ENCODE measurements around the gene MED13L. TPM values are rescaled to one million over a fixed set of nuclear protein-coding genes. Genes with fewer than 3 reads are reported as not detected.

The MED13L gene
- polyA plus RNA-seq, 3 donors, result 14.2 to 33.6 (median 28.7) TPM

DNA sequence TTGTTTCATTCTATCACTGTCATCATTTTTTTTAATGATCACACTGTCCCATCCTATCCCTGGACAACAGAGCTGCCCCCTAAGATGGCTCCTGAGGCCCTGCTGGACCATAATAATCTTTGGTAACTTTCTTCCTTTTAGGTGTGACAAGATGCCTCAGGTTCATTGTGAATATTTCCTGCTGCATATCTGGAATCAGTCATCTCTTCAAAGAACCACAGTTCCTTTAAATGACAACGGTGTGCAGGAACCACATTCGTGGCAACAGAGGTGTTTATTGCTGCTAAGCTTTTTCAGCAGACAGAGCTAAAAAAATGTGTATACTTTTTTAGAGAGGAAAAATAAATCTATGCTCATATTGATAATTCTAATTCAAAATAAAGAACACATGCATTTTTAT is 312.9 kb downstream of the MED13L start:
- WGBS, 3 donors, result 74 to 90% (median 78%) methylated on average over 2 of the region's 2 CpGs
- H3K27ac ChIP-seq (ENCODE audit: low read depth, low read length), result no peak overlapping the region

DNA sequence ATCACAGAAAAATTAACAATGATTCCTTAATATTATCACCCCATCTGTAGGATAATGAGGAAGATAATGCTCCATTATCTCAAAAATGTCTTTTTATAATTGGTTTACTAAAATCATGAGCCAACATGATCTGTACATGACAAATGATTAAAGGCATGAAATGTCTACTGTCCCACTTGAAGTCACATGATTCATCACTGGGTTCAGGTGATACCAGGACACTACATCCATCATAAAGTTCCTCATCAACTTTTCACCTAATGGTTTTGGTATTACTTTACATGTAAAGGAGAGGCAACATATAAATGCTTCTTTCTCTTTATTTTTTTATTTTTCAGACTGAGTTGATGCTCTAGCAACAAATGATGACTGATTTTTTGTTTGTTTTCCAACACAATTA is 313.3 kb downstream of the MED13L start:
- H3K27ac ChIP-seq (ENCODE audit: low read depth, low read length), result no peak overlapping the region

DNA sequence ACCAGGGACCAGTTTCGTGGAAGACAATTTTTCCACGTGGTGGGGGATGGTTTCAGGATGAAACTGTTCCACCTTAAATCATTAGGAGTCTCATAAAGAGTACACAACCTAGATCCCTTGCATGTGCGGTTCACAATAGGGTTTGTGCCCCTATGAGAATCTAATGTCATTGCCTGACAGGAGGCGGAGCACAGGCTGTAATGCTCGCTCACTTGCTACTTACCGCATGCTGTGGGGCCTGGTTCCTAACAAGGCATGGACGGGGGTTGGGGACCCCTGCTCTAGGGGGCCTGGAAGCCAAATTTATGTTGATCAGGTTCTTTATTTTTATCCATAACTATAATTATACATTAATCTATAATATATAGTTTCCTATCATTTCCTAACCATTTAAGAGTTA is 315.3 kb downstream of the MED13L start:
- no peak overlapping the region for H3K27ac ChIP-seq (ENCODE audit: low read depth, low read length)
- WGBS, 3 donors, result 91 to 93% (median 93%) methylated on average over 7 of the region's 7 CpGs

DNA sequence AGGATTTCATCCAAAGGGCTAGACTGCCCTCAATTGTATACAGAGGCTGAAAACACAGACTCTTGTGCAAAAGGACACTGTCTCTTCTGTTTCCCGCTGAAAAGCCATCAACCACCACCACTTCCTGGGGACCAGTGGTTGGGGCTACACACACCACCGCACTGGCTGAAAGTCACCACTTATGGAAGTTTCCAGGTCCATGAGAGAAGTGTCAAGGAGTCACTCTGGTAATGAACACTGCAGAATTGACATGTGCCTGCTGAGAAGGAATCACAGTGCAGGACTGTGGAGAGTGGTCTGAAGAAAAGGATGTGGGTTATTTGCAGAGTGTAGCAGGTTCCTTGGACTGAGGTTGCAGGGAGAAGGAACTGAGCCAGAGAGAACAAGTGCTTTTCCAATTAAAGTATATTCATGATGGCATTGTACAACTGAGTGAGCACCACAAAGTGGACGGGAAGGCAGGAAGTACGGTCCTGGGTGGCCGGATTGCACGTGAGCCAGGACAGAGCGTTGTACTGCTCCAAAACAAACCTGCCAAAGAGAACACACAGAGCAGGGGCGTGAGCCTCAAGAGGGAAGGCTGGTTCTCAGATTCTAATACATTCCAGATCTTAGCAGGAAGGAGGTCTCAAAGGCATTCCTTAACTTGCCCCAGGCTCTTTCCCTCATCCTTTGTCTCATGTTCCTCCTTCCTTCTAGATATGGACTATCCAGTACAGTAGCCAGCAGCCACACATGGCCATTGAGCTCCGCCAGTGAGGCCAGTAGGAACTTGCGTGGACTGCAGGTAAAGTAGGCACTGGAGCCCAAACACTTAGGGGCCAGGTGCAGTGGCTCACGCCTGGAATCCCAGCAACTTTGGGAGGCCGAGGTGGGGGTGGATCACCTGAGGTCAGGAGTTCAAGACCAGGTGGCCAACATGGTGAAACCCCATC is 316.4 kb downstream of the MED13L start:
- no peak overlapping the region for H3K27ac ChIP-seq (ENCODE audit: low read depth, low read length)
- WGBS, 3 donors, result 88 to 95% (median 88%) methylated on average over 12 of the region's 12 CpGs

DNA sequence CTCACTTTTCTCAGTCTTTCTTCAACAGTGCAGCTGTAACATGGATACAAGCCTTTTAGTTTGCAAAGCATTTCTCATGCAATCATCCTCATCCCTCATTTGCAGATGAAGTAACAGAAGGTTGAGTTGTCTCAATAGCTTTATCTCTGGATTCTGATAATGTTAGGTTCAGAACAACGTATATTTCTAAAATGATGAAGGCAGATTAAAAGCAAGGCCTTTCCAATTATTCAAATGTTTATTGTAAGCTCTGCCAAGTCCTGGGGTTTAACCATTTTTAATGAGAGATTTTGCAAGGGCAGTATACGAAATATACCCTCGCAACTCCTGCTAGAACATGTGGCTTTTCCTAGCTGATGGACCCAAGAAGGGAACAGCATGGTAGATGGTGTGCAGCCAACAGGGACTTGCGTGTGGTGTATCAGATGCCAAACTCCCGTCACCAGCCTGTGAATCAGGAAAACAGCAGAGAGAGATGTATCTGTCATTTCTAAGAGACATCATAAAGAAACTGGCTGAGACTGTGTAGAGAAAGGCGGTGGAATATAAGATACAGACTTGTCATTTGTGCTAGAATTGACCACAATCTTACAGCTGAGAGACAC is 319.7 kb downstream of the MED13L start:
- no peak overlapping the region for H3K27ac ChIP-seq (ENCODE audit: low read depth, low read length)
- 88 to 92% (median 88%) methylated on average over 6 of the region's 6 CpGs for WGBS, 3 donors

DNA sequence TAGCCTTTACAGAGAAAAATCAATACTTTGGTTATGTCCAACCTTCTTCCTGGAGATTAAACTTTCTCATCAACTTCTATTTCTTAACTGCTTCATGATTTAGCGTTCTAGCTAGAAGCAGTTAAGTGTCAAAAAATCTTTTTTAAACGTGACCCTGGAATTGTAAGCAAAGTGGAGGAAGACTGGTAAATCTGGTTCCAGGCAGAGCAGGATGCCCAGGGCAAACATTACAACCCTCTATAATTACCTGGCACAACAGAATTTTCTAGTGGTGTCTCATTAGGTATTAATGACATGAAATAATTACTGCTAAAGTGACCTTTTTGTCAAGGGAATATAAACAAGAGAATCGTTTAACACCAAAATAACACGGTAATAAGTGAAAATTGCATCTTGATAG is 320.8 kb downstream of the MED13L start:
- no peak overlapping the region for H3K27ac ChIP-seq (ENCODE audit: low read depth, low read length)
- 51 to 88% (median 87%) methylated on average over 4 of the region's 4 CpGs for WGBS, 3 donors

DNA sequence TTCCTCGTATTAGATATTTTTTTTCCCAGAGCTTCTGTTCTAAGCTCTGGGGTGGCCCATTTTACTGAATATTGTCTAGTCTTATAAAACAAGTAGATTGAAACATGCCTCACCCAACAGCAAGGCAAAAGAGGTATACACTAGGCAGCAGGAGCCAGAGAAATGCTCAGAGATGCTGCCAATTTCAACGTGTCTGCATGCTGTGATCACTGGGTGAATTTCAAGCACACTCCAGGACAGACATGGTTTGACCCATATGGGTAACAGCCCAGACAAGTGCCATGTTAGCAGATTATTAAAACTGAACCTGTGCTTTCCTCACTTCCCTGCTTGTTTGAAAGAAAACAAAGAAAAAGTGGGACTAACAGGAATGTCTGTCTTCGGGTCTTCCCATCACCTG is 321.3 kb downstream of the MED13L start:
- WGBS, 3 donors, result 55 to 70% (median 68%) methylated on average over 3 of the region's 3 CpGs
- H3K27ac ChIP-seq (ENCODE audit: low read depth, low read length), result no peak overlapping the region

DNA sequence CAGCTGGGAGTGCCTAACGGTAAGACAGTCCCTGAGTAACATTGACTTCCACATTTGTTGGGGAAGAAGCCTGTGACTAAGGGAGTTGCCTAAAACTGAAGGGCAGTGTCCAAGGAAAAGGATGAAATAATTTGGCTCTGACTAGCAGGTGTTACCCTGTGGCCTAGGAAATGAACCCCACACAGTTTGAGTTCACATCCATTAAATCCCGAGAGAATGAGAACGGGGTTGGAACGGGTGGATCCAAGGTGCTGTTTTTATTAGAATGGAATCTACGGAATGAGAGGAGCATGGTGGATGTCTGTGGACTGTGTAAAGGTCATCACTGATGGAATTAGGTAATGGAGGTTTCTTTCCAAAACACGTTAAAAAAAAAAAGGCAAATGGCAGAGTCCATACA is 324.0 kb downstream of the MED13L start:
- 61 to 78% (median 62%) methylated on average over 6 of the region's 6 CpGs for WGBS, 3 donors
- H3K27ac ChIP-seq (ENCODE audit: low read depth, low read length), result no peak overlapping the region

DNA sequence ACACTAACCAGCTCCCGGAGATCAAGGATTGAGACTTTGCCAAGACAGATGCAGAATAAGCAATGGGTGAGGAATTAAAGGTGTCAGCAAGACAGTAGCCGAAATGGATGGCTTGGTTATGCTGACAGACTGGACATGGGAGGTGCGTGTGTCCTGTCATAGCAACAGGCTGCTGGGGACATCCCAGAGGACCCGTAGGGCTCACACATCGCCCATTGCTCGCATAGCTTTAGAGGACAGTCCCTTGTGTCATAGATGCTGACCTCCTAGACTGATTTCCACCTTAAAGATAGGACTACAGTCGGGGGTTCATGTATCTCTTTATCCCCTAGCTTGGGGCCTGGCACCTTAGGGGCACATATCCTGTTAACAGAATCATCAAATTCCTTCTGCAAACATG is 324.5 kb downstream of the MED13L start:
- H3K27ac ChIP-seq (ENCODE audit: low read depth, low read length), result no peak overlapping the region
- WGBS, 3 donors, result 89 to 94% (median 90%) methylated on average over 7 of the region's 7 CpGs

DNA sequence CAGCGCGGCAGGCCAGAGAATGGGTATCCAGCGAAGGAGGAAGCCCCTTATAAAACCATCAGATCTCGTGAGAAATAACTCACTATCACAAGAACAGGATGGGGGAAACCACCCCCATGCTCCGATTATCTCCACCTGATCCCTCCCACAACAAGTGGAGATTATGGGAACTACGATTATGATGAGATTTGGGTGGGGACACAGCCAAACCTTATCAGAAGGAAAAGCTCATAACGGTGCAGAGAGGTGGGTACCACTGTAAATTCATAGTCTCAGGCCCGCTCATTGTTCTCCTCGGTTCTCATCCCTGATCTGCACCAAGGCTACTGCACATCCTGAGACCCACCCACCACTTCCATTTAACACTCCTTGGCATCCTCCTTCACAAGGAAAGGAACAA is 326.5 kb downstream of the MED13L start:
- WGBS, 3 donors, result 91 to 94% (median 93%) methylated on average over 9 of the region's 9 CpGs
- no peak overlapping the region for H3K27ac ChIP-seq (ENCODE audit: low read depth, low read length)

DNA sequence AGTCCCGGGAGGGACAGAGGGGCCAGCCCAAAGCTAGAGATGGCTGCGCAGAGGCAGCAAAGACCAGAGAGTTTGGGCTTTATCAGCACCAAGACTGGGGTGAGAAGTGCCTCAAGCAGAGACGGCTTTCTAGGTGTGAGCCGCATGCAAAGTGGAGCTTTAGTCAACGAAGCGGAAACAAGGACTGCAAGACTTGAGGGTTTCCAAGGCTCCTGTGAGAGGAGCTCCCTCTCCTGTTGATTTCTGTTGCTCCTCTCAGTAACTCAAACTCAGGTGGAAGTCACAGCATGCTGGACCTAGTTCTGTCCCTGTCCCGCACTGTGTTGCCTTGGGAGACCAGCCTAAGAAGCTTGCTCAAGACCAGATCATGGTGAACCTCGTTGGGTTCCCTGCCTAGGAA is 327.8 kb downstream of the MED13L start:
- H3K27ac ChIP-seq (ENCODE audit: low read depth, low read length), result no peak overlapping the region
- 87 to 92% (median 89%) methylated on average over 8 of the region's 8 CpGs for WGBS, 3 donors

DNA sequence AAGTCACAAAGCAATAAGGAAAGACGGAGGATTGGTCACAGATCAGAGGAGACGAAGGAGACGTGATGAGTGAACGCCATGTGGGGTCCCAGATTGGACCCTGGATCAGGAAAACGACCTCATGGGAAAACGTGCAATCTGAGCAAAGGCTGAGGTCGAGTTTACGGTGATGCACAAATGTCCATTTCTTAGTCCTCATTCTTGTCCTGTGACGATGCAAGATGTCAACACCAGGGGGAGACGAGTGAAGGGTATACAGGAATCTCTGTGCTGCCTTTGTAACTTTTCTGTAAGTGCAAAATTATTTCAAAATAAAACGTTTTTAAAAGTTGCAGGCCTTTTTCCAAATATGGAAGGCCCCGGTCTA is 329.8 kb downstream of the MED13L start:
- 74 to 81% (median 80%) methylated on average over 12 of the region's 12 CpGs for WGBS, 3 donors
- no peak overlapping the region for H3K27ac ChIP-seq (ENCODE audit: low read depth, low read length)

DNA sequence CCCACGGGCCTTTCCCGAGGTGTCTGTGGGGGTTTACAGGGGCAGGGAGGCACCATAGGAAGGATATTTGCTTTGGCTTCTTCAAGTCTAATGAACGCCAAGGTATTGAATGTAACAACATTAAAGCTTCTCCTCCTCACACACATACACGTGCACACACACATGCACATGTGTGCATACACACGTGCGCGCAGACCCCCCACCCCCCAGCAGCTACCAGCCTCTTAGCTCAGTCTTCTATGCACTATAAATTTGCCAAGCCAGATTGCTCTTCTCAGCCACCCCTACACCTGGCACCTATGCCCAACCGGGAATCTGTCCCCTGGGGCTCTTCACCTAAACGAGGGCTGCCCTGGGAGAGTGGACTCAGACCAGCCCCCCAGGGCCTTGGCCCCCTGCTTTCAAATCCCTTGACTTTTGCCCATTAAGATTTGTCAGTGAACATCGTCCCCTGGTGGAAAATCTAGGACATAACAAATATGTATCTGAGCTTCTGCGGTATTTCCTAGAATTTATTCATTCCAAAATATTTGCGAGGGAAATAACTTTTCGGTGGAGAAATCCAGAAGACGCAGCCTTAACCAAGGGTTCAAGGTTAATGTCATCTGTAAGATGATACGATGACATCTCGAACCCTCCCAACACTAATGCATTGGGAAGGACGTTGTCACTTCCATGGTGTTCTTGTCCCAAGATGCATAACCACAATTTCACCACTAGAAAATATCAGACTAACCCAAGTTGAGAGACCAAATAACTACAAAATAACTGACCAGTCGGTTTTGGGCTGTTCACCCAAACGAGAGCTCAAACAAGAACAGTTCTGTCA is 330.4 kb downstream of the MED13L start:
- no peak overlapping the region for H3K27ac ChIP-seq (ENCODE audit: low read depth, low read length)
- WGBS, 3 donors, result 77 to 83% (median 82%) methylated on average over 19 of the region's 19 CpGs

DNA sequence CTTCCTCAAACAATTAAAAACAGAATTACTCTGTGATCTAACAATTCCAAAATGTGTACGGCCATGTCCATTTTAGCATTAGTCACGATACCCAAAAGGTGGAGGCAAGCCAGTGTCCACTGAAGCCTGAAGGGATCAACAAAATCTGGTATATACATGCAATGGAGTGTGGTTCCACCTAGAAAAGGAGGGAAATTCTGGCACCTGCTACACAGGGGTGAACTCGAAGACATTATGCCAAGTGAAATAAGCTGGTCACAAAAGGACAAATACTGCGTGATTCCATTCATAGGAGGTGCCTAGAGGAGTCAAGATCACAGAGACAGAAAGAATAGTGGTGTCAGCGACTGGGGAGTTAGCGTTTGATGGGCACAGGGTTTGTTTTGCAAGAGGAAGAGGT is 331.4 kb downstream of the MED13L start:
- WGBS, 3 donors, result 92 to 96% (median 92%) methylated on average over 6 of the region's 6 CpGs
- no peak overlapping the region for H3K27ac ChIP-seq (ENCODE audit: low read depth, low read length)

DNA sequence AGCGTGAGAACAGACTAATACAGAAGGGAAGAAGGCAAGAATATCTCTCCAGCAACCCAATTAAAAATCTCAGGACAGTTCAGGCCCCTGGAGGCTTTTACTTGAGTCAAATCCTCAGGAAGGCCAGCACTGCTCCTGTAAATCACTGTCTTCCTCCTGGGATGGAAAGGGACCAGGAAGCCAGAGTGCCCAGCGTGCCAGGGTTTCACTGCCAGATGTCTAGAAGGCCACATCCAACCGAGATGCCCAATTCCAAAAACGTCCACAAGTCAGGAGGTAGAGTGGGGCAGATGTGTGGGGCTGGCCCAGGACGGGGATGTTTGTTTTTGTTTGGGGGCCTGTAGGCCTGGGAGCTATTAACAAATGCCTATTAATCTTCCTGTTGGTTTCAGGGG is 332.0 kb downstream of the MED13L start:
- 71 to 78% (median 78%) methylated on average over 5 of the region's 5 CpGs for WGBS, 3 donors

DNA sequence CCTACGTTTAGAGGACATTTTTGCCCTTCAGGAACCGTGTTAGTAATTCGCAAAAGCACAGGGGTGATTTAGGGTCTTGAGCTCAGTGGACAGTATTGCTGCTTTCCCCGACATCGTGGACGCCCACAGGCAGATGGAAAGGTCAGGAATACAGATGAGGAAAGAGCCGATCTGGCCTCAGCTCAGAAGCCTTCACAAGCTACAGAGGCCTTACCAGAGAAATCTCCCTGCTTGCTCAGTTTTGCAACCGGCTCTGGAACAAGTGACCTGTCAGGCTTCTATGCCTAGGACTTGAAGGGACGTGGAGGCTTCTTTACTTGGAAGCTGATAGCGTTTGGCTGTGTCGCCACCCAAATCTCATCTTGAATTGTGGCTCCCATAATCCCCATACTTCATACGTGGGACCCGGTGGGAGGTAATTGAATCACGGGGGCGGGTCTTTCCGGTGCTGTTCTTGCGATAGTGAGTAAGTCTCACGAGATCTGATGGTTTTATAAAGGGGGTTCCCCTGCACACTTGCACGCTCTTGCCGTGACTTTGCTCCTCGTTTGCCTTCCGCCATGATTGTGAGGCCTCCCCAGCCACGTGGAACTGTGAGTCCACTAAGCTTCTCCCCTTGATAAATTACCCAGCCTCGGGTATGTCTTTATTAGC is 332.5 kb downstream of the MED13L start:
- no peak overlapping the region for H3K27ac ChIP-seq (ENCODE audit: low read depth, low read length)
- 66 to 83% (median 80%) methylated on average over 24 of the region's 24 CpGs for WGBS, 3 donors

More for the DNA sequence above, 332.0 kb downstream of the MED13L start:
- no peak overlapping the region for H3K27ac ChIP-seq (ENCODE audit: low read depth, low read length)

DNA sequence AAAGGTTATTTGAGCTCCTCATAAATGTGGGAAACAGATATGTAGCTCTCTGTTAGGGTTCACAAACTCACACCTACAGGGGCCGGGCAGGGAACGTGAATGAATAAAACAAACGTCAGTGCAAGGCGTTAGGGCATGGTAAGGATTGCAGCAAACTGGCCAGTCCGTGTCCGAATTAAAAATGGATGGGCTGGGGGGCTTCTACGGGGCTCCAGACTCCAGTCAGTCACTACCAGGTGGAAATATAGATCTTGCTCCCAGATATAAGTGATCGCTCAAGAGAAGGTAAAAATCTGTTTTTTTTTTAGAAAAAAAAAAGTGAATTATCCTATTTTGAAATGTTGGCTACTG is 333.1 kb downstream of the MED13L start:
- H3K27ac ChIP-seq (ENCODE audit: low read depth, low read length), result no peak overlapping the region
- WGBS, 3 donors, result 95 to 97% (median 96%) methylated on average over 8 of the region's 8 CpGs

DNA sequence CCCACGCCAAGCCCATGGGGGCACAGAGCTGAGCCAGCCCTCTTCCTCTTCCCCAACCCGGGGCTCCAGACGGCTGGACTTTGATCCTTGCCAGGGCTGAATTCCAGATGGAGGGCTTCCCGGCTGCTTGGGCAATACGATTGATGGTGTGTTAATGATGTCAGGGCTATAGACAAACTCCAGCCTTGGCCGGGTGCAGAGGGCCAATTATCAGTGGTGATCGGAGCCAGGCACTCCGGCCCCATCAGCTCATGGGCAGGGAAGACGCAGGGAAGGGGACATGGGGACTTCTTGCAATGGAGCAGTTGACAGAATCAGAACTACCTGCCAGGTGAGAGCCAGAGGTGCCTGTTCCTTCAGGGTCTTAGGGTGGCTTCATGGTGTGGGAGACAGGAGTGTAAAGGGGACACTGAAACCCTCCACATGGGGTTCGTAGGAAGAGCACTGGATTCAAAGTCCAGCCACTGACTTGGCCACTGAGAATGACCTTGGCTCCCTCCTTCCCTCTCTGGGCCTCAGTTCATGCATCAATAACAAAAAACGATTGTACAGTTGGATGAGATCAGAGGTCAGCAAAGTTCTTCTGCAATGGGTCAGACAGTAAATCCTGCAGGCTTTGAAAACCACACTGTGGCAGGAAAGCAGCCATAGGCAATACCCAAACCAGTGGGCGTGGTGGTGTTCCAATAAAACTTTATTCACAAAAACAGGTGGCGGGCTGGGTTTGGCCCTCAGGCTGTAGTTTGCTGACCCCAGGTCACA is 333.7 kb downstream of the MED13L start:
- 41 to 57% (median 56%) methylated on average over 13 of the region's 13 CpGs for WGBS, 3 donors

More for the DNA sequence above, 333.7 kb downstream of the MED13L start:
- H3K27ac ChIP-seq (ENCODE audit: low read depth, low read length), result no peak overlapping the region

Measured in adipose tissue (tissue), 3 donors.